CD4-positive, alpha-beta T cell treated with Interleukin-12 subunit alpha and Interleukin-12 subunit beta, for 1 hour (primary cell): Measurements from ENCODE around the gene ADAM12.

Experiments
- DNase-seq: peaks from one replicate; pipeline ENCODE4 v3.0.0-alpha.2; 2020

The ADAM12 gene

GRCh38 chr10:126042354-126042753 lies 345.9 kb downstream of the ADAM12 start:
- DNase-seq = no peak

- peak; percentile 77 for DNase-seq
Observed at GRCh38 chr10:126041804-126042231, 346.5 kb downstream of the ADAM12 start.

DNA sequence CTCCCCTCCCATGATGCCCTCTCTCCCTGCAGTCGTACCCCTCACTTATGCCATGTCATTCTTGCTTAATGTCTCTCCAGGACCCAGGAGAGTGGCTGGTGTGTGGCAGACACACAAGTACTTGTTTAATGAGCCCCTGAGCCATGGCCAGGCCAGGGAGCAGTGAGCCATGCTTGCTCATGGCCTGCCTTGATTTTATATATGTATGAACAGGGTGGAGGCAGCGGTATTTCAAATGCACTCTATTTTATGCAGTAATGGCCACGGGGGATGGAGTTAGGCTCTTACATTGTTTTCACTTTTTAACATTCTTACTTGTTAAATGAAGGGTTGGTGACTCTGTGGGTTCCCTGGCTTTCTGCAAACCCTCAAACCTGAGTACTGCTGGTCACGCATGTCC lies 347.2 kb downstream of the ADAM12 start:
- no peak for DNase-seq

GRCh38 chr10:126037946-126038345 lies 350.3 kb downstream of the ADAM12 start:
- DNase-seq = no peak

GRCh38 chr10:126036515-126036914 lies 351.8 kb downstream of the ADAM12 start:
- DNase-seq = no peak

DNA sequence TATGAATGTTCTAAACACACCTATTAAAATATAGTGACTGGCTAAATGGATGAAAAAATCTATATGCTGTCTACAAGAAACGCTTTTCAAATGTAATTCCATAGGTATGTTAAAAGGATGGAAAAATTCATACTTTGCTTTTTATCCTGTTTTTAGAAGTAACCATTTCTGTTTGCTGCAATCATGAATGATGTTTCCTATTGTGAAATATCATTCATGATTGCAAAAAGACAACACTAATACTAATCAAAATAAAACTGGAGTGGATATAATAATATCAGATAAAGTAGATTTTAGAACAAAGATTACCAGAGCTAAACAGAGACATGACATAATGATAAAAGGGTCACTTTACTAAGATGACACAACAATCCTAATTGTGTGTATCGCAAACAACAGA lies 353.7 kb downstream of the ADAM12 start:
- no peak for DNase-seq

- no peak for DNase-seq
Observed at GRCh38 chr10:126029999-126030398, 358.3 kb downstream of the ADAM12 start.

GRCh38 chr10:126027692-126028091 lies 360.6 kb downstream of the ADAM12 start:
- no peak for DNase-seq

- DNase-seq = no peak
Observed at GRCh38 chr10:126022841-126023240, 365.4 kb downstream of the ADAM12 start.

GRCh38 chr10:126021833-126022500 lies 366.3 kb downstream of the ADAM12 start:
- DNase-seq = no peak

DNA sequence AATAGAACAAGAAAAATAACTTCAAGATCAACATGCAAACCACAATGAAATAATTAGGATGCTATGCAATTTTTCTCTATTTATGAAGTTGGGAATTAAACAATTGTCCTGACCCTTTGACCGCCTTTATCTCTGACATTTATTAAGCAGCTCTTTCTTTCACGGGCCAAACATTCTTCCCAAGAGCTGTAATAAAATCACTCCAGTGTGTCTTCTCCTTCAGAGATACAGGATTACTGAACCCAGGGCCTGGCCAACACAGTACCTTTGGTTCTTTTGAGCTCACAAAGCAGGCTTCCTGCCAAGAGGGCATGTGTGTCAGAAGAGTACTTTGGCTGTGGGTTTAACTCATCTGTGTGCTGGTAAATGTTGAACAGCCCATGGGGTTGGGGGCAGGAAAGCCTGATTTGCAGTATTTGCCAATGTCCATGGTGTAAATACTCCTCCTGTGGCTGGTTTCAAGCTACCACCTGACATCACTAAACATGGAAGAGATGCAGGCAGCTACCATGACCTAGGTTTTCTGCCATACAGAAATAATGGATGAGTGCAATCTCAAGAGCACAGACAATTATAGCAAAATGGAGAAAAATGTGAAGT lies 370.2 kb downstream of the ADAM12 start:
- DNase-seq = no peak

GRCh38 chr10:126016882-126017281 lies 371.4 kb downstream of the ADAM12 start:
- no peak for DNase-seq

GRCh38 chr10:126016156-126016805 lies 372.0 kb downstream of the ADAM12 start:
- DNase-seq = no peak

DNA sequence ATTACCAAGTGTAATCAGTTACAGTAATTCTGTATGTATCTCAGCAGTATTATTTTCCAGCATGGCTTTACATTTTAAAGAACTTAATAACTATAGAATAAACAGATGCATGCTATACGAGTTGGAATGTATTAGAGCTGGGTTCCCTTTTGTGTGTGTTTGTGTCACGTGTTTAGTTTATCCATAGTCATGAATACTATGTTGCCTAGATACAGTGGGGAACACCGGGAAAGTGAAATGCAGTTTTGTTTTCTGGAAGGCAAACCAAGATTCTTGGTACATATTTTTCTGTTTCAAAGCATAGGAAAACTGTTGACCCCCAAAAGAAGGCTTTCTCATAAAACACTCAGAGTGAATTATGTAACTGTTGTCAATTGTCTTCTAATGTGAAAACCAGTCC lies 372.9 kb downstream of the ADAM12 start:
- DNase-seq = no peak

DNA sequence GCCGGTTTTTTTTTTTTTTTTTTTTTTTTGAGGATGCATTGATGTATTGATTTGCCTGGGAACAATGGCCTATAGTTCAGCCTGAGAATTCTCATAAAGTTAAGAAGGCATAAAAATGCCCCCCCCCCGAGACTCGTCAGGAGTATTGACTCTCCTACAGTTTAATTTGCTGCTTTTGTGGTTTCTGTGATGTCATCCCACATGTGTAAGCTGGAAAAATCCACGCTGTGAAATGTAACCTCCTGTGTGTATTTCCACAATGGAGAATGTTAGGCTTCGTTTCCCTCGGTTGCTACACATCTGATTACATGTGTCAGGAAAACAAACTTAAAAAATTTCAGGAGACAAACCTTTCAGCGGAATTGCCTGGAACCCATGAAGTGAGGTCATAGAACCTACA lies 374.0 kb downstream of the ADAM12 start:
- DNase-seq = no peak

DNA sequence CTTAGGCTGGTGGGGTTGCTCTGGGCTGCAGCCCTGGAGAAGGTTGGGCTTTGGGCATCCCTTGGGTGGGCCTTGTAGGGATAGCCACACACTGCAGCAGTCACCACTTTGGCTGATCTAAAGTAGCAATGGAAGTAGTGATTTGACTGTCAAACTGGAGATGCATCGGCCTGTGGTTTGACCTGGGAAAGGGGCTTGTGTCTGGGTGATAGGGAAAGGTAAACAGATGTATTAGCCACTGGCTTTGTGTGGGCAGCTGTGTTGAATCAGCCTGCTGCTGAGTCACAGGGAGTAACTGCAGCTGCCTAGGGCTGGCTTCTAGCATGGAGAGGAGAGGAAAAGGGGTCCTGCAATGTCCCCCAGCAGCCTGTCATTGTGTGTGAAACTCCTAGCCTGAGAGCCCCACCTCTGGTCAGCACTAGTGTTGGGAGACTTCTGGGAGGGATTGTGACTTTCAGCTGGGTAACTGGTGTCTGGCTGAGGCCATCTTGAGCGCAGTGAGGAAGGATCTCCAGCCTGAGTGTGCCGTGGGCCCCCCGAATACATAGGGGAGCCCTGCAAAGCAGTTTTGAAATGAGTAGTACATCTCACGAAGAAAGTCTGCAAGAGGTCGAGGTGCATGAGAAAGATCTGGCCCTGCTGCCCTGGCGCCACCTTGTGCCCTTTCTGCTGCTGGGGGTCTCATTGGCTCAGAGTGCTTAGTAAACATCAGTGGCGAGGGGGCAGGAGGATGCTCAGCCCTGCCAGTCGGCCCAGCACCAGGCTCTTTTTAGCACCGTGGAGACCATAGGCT lies 374.6 kb downstream of the ADAM12 start:
- DNase-seq = peak; percentile 8

GRCh38 chr10:126012485-126012884 lies 375.8 kb downstream of the ADAM12 start:
- no peak for DNase-seq

DNA sequence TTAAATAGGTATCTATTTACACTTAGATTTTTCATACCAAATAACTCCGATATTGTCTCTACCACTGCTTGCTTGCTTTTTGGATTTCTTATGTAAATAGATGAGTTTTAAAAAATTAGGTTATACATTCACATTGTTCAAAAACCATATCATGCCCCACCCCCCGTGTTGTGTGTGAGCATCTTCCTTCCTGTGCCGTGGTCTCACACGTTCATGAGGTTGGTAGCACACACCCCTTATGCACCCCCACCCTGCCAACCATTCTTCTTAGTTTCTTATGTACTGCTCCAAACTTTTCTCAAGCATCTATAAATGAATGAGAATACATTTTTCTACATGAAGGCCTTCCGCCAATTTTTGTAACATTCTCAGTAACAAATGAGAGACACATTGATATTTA lies 376.3 kb downstream of the ADAM12 start:
- peak; percentile 29 for DNase-seq

DNA sequence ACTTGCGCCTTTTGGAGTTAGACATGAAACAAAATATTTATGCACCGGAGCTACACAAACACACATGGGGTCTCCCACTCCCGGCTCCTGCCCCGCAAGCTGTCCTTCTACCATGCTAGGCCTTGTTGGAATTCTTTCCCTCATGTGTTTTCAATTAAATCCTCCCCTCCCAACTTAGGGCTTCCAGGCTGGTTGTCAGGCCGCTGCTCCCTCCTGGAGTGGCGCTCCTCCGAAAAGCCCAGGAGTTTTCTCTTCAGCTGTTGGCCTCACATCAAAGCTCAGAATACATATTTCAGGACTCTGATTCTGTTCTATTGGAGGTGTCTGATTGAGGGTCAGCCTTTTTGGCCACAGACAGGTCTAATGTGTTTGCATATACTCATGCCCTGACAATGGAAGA lies 378.6 kb downstream of the ADAM12 start:
- DNase-seq = no peak

- DNase-seq = no peak
Observed at GRCh38 chr10:126006906-126007305, 381.4 kb downstream of the ADAM12 start.

GRCh38 chr10:126006264-126006663 lies 382.0 kb downstream of the ADAM12 start:
- DNase-seq = no peak

- no peak for DNase-seq
Observed at GRCh38 chr10:126004752-126005151, 383.5 kb downstream of the ADAM12 start.

GRCh38 chr10:126001576-126001975 lies 386.7 kb downstream of the ADAM12 start:
- DNase-seq = no peak

DNA sequence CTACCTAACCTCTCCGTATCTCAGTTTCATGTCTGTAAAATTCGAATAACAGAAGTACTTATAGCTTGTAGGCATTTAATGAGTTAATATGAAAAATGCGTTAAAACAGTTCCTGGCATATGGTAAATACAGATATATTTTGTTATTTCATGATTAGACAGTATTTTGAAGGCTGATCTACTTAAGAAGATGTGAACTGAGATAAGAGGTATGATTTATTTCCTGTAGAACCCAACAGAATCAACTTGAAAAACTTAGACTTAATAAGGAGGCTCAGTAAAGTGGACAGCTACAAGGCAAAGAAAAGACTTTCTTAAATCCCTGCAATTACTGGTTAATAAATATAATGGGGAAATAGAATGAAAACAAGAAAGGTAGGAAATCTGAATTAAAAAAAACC lies 388.6 kb downstream of the ADAM12 start:
- DNase-seq = no peak
